HEK293T (cell line): ENCODE measurements around the gene CFLAR.

Experiments used
- CTCF ChIA-PET: fragments of 350-600 bp; formaldehyde crosslinking; extraction: SDS; loops from one replicate; lab custom pipeline; 2021; ENCODE audit warnings: antibody characterized with exemption, inconsistent platforms; lab: Yijun Ruan, JAX
- POLR2A ChIA-PET: fragments of 350-600 bp; formaldehyde crosslinking; extraction: SDS; loops from one replicate; lab custom pipeline; 2020; ENCODE audit warnings: antibody characterized with exemption, inconsistent platforms; lab: Yijun Ruan, JAX
- DNase-seq: peaks from one replicate; pipeline ENCODE4 v3.0.0; 2012; ENCODE audit warnings: mixed read lengths; ENCODE audit errors: extremely low spot score
- ARNT ChIP-seq: fragments of 450-650 bp; IDR thresholded peaks from 2 replicates; pipeline ENCODE4 v1.6.1; 2017; ENCODE audit warnings: mild to moderate bottlenecking
- BHLHE40 ChIP-seq: fragments of 450-650 bp; IDR thresholded peaks from 2 replicates; pipeline ENCODE4 v1.6.1; 2016; ENCODE audit warnings: mild to moderate bottlenecking, moderate library complexity, borderline replicate concordance
- CTBP1 ChIP-seq: fragments of 450-650 bp; IDR thresholded peaks from 2 replicates; pipeline ENCODE4 v1.6.1; 2016; ENCODE audit warnings: borderline replicate concordance
- ELF4 ChIP-seq: fragments of 450-650 bp; IDR thresholded peaks from 2 replicates; pipeline ENCODE4 v1.6.1; 2017; ENCODE audit warnings: antibody characterized with exemption
- FOXA1 ChIP-seq: fragments of 450-650 bp; IDR thresholded peaks from 2 replicates; pipeline ENCODE4 v1.6.1; 2016; ENCODE audit warnings: mild to moderate bottlenecking
- FOXK2 ChIP-seq: fragments of 450-650 bp; IDR thresholded peaks from 2 replicates; pipeline ENCODE4 v1.6.1; 2016; ENCODE audit warnings: mild to moderate bottlenecking
- FOXM1 ChIP-seq: fragments of 450-650 bp; IDR thresholded peaks from 2 replicates; pipeline ENCODE4 v1.6.1; 2017; ENCODE audit warnings: mild to moderate bottlenecking, borderline replicate concordance
- HDGF ChIP-seq: fragments of 450-650 bp; IDR thresholded peaks from 2 replicates; pipeline ENCODE4 v1.6.1; 2017; ENCODE audit warnings: antibody characterized with exemption, borderline replicate concordance
- L3MBTL2 ChIP-seq: fragments of 450-650 bp; conservative IDR thresholded peaks from 2 replicates; pipeline ENCODE4 v1.6.1; 2016; ENCODE audit warnings: mild to moderate bottlenecking
- LEF1 ChIP-seq: fragments of 450-650 bp; IDR thresholded peaks from 2 replicates; pipeline ENCODE4 v1.6.1; 2017; ENCODE audit warnings: mild to moderate bottlenecking, borderline replicate concordance
- NFRKB ChIP-seq: fragments of 450-650 bp; IDR thresholded peaks from 2 replicates; pipeline ENCODE4 v1.6.1; 2016; ENCODE audit warnings: mild to moderate bottlenecking, moderate library complexity
- SP1 ChIP-seq: fragments of 450-650 bp; IDR thresholded peaks from 2 replicates; pipeline ENCODE4 v1.6.1; 2017
- SUZ12 ChIP-seq: fragments of 450-650 bp; IDR thresholded peaks from 2 replicates; pipeline ENCODE4 v1.6.1; 2016; ENCODE audit warnings: mild to moderate bottlenecking
- TARDBP ChIP-seq: fragments of 450-650 bp; IDR thresholded peaks from 2 replicates; pipeline ENCODE4 v1.6.1; 2016
- ZNF384 ChIP-seq: fragments of 450-650 bp; IDR thresholded peaks from 2 replicates; pipeline ENCODE4 v1.6.1; 2016
- TF ChIP-seq, protein P1 (sequence below): fragments of 450-650 bp; IDR thresholded peaks from 2 replicates; pipeline ENCODE4 v1.6.1; 2016

CFLAR gene

DNA sequence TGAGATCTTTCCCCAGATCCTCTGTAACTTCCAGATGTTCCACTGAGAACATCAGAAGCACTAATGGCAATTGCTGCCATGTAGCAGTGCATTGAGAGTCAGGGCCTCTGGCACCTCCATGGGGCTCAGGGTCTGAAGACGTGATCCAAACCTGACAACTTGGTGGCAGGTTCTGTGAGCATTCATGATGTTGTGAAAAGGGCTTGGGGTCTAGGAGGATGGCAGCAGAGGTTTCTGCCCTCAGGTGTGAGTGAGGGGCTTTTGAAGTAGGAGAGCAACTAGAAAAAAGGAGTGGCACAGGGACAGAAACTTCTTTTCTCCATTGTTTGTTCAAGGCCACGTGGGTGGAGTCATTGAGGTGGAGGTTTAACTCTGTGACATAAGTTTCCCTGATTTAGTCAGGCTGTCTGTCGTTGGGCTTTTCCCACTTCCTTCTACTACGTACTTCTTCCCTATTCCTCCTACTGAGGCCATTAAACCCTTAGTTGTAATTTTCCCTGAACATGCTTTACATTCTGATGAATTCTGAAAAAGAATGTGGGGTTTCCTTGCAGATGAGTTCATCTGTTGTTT is 13.1 kb downstream of the CFLAR start:
- POLR2A ChIA-PET = interaction anchor here (1.2 kb wide), 1 partner anchor 11 kb away, joined by 3 read pairs; no protein-coding TSS in a partner anchor
- CTCF ChIA-PET = interaction anchor here (0.6 kb wide), 1 partner anchor 161 kb away, joined by 7 read pairs; no protein-coding TSS in a partner anchor
- TF ChIP-seq ZNF384 = no peak
- no peak for TF ChIP-seq SUZ12
- TF ChIP-seq FOXA1 = no peak
- no peak for TF ChIP-seq SP1
- TF ChIP-seq, protein P1, sequence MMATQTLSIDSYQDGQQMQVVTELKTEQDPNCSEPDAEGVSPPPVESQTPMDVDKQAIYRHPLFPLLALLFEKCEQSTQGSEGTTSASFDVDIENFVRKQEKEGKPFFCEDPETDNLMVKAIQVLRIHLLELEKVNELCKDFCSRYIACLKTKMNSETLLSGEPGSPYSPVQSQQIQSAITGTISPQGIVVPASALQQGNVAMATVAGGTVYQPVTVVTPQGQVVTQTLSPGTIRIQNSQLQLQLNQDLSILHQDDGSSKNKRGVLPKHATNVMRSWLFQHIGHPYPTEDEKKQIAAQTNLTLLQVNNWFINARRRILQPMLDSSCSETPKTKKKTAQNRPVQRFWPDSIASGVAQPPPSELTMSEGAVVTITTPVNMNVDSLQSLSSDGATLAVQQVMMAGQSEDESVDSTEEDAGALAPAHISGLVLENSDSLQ = no peak
- no peak for TF ChIP-seq ELF4
- TF ChIP-seq FOXM1 = no peak
- no peak for TF ChIP-seq TARDBP
- TF ChIP-seq FOXK2 = no peak
- TF ChIP-seq LEF1 = no peak
- no peak for TF ChIP-seq NFRKB
- no peak for TF ChIP-seq BHLHE40
- TF ChIP-seq ARNT = no peak
- no peak for DNase-seq

DNA sequence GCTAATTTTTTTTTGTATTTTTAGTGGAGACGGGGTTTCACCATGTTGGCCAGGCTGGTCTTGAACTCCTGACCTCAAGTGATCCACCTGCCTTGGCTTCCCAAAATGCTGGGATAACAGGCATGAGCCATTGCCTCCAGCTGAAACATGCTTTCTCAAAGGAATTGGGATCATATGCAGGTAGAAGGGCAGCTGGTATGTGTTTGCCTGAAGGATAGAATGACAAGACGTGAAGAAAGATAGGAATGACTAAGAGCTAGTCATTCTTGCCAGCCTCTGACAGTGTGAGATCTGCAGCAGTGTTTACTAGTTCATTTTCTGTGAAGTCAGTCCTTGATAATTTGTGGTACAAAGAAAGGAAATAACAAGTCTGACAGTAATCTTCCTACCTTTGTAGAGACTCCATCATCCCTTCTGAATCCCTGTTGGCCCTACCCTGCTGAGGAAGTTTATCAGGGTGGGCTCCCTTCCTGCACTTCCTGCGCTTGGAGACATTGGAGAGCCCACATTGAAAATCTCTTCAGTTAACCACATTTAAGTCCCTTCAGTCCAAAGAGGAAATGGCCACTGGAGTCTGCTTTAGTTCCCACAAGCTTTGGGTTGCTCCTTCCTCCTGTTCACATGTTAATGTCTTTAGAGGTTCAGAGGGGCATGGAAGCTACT is 14.7 kb downstream of the CFLAR start:
- DNase-seq = no peak
- POLR2A ChIA-PET = interaction anchor here (1.8 kb wide), 1 partner anchor 15 kb away, joined by 5 read pairs; the partner anchor contains the start of gene CFLAR
- TF ChIP-seq BHLHE40 (no peak), FOXK2 (no peak), TARDBP (no peak), CTBP1 (no peak), ZNF384 (no peak), ELF4 (no peak), HDGF (no peak), SUZ12 (no peak), ARNT (no peak), SP1 (no peak), L3MBTL2 (no peak)
- TF ChIP-seq, protein P1 = no peak
- CTCF ChIA-PET = no interaction called here

DNA sequence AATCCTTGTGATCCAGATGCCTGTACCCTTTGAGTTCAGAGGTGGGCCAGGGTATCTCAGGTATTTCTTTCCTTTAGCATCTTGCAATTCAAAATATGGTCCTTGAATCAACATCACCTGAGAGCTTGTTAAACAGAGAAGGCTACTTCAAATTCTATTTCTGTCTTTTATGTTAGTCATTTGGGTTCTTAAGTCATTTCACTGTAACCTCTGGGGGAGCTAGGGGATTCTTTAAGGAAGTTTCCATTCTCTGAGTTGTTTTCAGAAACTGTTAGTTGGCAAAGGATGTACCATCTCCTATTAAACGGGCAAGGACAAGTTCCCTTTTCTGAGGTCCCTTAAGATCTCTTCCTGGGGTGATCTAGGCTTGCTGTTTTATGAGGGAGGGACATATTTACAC is 16.6 kb downstream of the CFLAR start:
- no peak for TF ChIP-seq SUZ12
- TF ChIP-seq HDGF = no peak
- no peak for TF ChIP-seq SP1
- no peak for TF ChIP-seq TARDBP
- TF ChIP-seq FOXK2 = no peak
- TF ChIP-seq, protein P1 = no peak
- TF ChIP-seq BHLHE40 = no peak
- no peak for TF ChIP-seq LEF1
- TF ChIP-seq NFRKB = no peak
- TF ChIP-seq L3MBTL2 = no peak
- ChIA-PET CTCF (interaction anchor here (1.0 kb wide), 1 partner anchor 25 kb away, joined by 4 read pairs; no protein-coding TSS in a partner anchor), POLR2A (interaction anchor here (1.8 kb wide), 1 partner anchor 17 kb away, joined by 5 read pairs; the partner anchor contains the start of gene CFLAR)
- no peak for DNase-seq

DNA sequence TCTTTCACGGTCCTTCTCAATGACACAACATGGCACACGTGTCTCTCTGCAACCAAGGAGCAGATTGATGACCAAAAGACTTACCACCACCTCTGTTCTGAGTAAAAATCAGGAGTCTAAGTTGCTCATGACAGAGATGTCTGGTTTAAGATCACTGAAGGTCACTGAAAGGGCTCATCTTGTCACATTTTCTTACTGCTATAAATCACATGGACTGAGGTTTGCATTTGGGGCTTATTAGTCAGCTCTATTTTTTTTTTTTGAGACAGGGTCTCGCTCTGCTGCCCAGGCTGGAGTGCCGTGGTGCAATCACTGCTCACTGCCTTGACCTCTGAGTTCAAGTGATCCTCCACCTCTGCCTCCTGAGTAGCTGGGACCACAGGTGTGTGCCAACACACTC is 19.4 kb downstream of the CFLAR start:
- ChIA-PET CTCF (no interaction called here), POLR2A (no interaction called here)
- TF ChIP-seq HDGF = no peak
- no peak for TF ChIP-seq FOXA1
- no peak for TF ChIP-seq LEF1
- no peak for TF ChIP-seq SP1
- no peak for TF ChIP-seq FOXK2
- no peak for TF ChIP-seq BHLHE40
- no peak for TF ChIP-seq ZNF384
- TF ChIP-seq, protein P1 = no peak
- no peak for TF ChIP-seq SUZ12
- TF ChIP-seq NFRKB = no peak
- no peak for TF ChIP-seq FOXM1
- TF ChIP-seq TARDBP = no peak
- TF ChIP-seq CTBP1 = no peak
- TF ChIP-seq ELF4 = no peak
- TF ChIP-seq ARNT = no peak

DNA sequence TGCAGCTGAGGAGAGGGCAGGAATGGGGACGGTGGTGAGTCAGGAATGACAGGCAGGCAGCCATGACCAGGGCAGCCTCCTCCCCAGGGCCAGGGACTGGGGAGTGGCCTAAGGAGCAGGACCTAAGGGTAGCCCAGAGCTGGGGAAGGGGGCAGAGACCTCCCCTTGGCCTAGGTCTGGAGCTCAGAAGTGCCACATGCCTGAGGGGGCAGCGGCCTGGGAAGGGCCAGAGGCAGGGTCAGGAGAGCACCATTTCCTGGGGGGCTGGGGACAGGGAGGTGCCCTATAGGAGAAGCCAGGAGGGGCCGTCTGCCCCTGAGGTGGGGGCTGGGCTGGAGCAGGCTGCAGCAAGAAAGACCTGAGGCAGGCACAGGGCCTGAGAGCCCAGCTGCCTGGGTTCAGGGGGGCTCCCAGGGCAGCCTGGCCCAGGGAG is 20.9 kb downstream of the CFLAR start:
- DNase-seq = no peak
- CTCF ChIA-PET = no interaction called here
- POLR2A ChIA-PET = no interaction called here
- TF ChIP-seq LEF1 = no peak
- no peak for TF ChIP-seq FOXM1
- TF ChIP-seq CTBP1 = no peak
- TF ChIP-seq TARDBP = no peak
- no peak for TF ChIP-seq ELF4
- no peak for TF ChIP-seq HDGF
- no peak for TF ChIP-seq L3MBTL2
- no peak for TF ChIP-seq NFRKB
- TF ChIP-seq, protein P1 = no peak
- TF ChIP-seq ZNF384 = no peak
- no peak for TF ChIP-seq FOXA1
- TF ChIP-seq ARNT = no peak
- no peak for TF ChIP-seq FOXK2

More for the DNA sequence above, 19.4 kb downstream of the CFLAR start:
- no peak for DNase-seq
